Measurements from ENCODE around the gene FLNB.

Gene FLNB

GRCh38 chr3:58129041-58129770 lies 121.0 kb downstream of the FLNB start:
- TF ChIP-seq USF1 (IDR thresholded peaks at IDR 0.05) (no peak), CEBPB (IDR thresholded peaks at IDR 0.05) (no peak), TAF1 (IDR thresholded peaks at IDR 0.05; ENCODE audit: low read depth) (no peak)

GRCh38 chr3:58130591-58130990 lies 122.4 kb downstream of the FLNB start:
- TF ChIP-seq TAF1 (IDR thresholded peaks at IDR 0.05; ENCODE audit: low read depth) (no peak), EGR1 (IDR thresholded peaks at IDR 0.05) (no peak), CREB1 (IDR thresholded peaks at IDR 0.05; ENCODE audit: low read depth) (no peak), EP300 (IDR thresholded peaks at IDR 0.05; ENCODE audit: borderline replicate concordance) (no peak), NFIC (IDR thresholded peaks at IDR 0.05) (no peak), TCF12 (IDR thresholded peaks at IDR 0.05; ENCODE audit: low read depth) (no peak), FOXM1 (IDR thresholded peaks at IDR 0.05; ENCODE audit: borderline replicate concordance, low read depth) (no peak), USF1 (IDR thresholded peaks at IDR 0.05) (no peak), RAD21 (IDR thresholded peaks at IDR 0.05; ENCODE audit: low read depth) (no peak), YY1 (IDR thresholded peaks at IDR 0.05; ENCODE audit: low read depth) (no peak), CEBPB (IDR thresholded peaks at IDR 0.05) (no peak), MAX (IDR thresholded peaks at IDR 0.05) (no peak), REST (IDR thresholded peaks at IDR 0.05; ENCODE audit: low read depth) (no peak), ZBTB7A (IDR thresholded peaks at IDR 0.05; ENCODE audit: low read depth) (no peak), TEAD4 (IDR thresholded peaks at IDR 0.05) (no peak)

GRCh38 chr3:58131101-58131825 lies 123.0 kb downstream of the FLNB start:
- TF ChIP-seq CEBPB (IDR thresholded peaks at IDR 0.05) (no peak), EP300 (IDR thresholded peaks at IDR 0.05; ENCODE audit: borderline replicate concordance) (no peak), ZBTB7A (IDR thresholded peaks at IDR 0.05; ENCODE audit: low read depth) (no peak)

GRCh38 chr3:58132850-58133249 lies 124.6 kb downstream of the FLNB start:
- TF ChIP-seq TEAD4 (IDR thresholded peaks at IDR 0.05) (no peak), EGR1 (IDR thresholded peaks at IDR 0.05) (no peak), ZBTB7A (IDR thresholded peaks at IDR 0.05; ENCODE audit: low read depth) (no peak), YY1 (IDR thresholded peaks at IDR 0.05; ENCODE audit: low read depth) (no peak), REST (IDR thresholded peaks at IDR 0.05; ENCODE audit: low read depth) (no peak), TCF12 (IDR thresholded peaks at IDR 0.05; ENCODE audit: low read depth) (no peak), MAX (IDR thresholded peaks at IDR 0.05) (no peak), FOXM1 (IDR thresholded peaks at IDR 0.05; ENCODE audit: borderline replicate concordance, low read depth) (no peak), EP300 (IDR thresholded peaks at IDR 0.05; ENCODE audit: borderline replicate concordance) (no peak), TAF1 (IDR thresholded peaks at IDR 0.05; ENCODE audit: low read depth) (no peak), USF1 (IDR thresholded peaks at IDR 0.05) (no peak), NFIC (IDR thresholded peaks at IDR 0.05) (no peak), CEBPB (IDR thresholded peaks at IDR 0.05) (no peak), CREB1 (IDR thresholded peaks at IDR 0.05; ENCODE audit: low read depth) (no peak), RAD21 (IDR thresholded peaks at IDR 0.05; ENCODE audit: low read depth) (no peak)

- TF ChIP-seq EP300 (IDR thresholded peaks at IDR 0.05; ENCODE audit: borderline replicate concordance), result no peak
- no peak for TF ChIP-seq ZBTB7A (IDR thresholded peaks at IDR 0.05; ENCODE audit: low read depth)
- no peak for TF ChIP-seq MAX (IDR thresholded peaks at IDR 0.05)
Measured at GRCh38 chr3:58134468-58134867, 126.2 kb downstream of the FLNB start.

All from Ishikawa (cell line).